Neural crest cell (in vitro differentiated cells): ENCODE data around the gene MAPT. TPM values are rescaled to one million over a fixed set of nuclear protein-coding genes. Genes with fewer than 3 reads are reported as not detected.

Experiments
- DNase-seq: peaks from one replicate; pipeline ENCODE4 v3.0.0; 2021; ENCODE audit warnings: low read depth, mixed read lengths, low spot score
- H3K27ac Mint-ChIP-seq: one replicate; pipeline ENCODE4 v1.8.0; 2021; ENCODE audit warnings: mild to moderate bottlenecking, mixed read lengths; ENCODE audit not compliant: unreplicated experiment
- H3K27me3 Mint-ChIP-seq: 2 replicates; pipeline ENCODE4 v1.8.0; 2021; ENCODE audit warnings: low read depth, mild to moderate bottlenecking, mixed read lengths
- H3K36me3 Mint-ChIP-seq: 2 replicates; pipeline ENCODE4 v1.8.0; 2021; ENCODE audit warnings: low read depth, mild to moderate bottlenecking, mixed read lengths
- H3K4me1 Mint-ChIP-seq: 2 replicates; pipeline ENCODE4 v1.8.0; 2021; ENCODE audit warnings: mixed read lengths
- H3K4me3 Mint-ChIP-seq: one replicate; pipeline ENCODE4 v1.8.0; 2021; ENCODE audit warnings: mild to moderate bottlenecking, mixed read lengths
- H3K9me3 Mint-ChIP-seq: 2 replicates; pipeline ENCODE4 v1.8.0; 2021; ENCODE audit warnings: mixed read lengths
- CTCF ChIP-seq: fragments of 200-600 bp; sonication (generic); conservative IDR thresholded peaks from 2 replicates; pipeline ENCODE4 v1.5.0; 2021; ENCODE audit warnings: antibody characterized with exemption, mild to moderate bottlenecking
- total RNA-seq: library from RNA; stranded (reverse); gene quantifications from 2 replicates; pipeline ENCODE4 v1.2.1, GENCODE V29; 2021

The MAPT gene
- total RNA-seq, 1 donor from 2014 or later = 9.5 TPM

DNA sequence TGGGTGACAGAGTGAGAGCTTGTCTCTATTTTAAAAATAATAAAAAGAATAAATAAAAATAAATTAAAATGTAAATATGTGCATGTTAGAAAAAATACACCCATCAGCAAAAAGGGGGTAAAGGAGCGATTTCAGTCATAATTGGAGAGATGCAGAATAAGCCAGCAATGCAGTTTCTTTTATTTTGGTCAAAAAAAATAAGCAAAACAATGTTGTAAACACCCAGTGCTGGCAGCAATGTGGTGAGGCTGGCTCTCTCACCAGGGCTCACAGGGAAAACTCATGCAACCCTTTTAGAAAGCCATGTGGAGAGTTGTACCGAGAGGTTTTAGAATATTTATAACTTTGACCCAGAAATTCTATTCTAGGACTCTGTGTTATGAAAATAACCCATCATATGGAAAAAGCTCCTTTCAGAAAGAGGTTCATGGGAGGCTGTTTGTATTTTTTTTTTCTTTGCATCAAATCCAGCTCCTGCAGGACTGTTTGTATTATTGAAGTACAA lies 113.2 kb downstream of the MAPT start:
- Mint-ChIP-seq H3K4me1 (peaks cover 8% of the 10 kb centered on the region), H3K27me3 (no peaks in the 10 kb centered on the region), H3K36me3 (no peaks in the 10 kb centered on the region), H3K27ac (no peak overlapping the region), H3K4me3 (no peak overlapping the region), H3K9me3 (peaks cover 2% of the 10 kb centered on the region)
- TF ChIP-seq CTCF = no peak
- no peak for DNase-seq

- no peak for DNase-seq
- no peaks in the 10 kb centered on the region for H3K36me3 Mint-ChIP-seq
Measured at GRCh38 chr17:46008591-46008990, 114.2 kb downstream of the MAPT start.

GRCh38 chr17:46009681-46010596 lies 115.6 kb downstream of the MAPT start:
- peaks cover 2% of the 10 kb centered on the region for H3K9me3 Mint-ChIP-seq
- H3K4me1 Mint-ChIP-seq = peaks cover 20% of the 10 kb centered on the region
- no peak overlapping the region for H3K27ac Mint-ChIP-seq
- H3K36me3 Mint-ChIP-seq = no peaks in the 10 kb centered on the region
- DNase-seq = no peak
- TF ChIP-seq CTCF = no peak
- H3K27me3 Mint-ChIP-seq = no peaks in the 10 kb centered on the region
- no peak overlapping the region for H3K4me3 Mint-ChIP-seq

More at GRCh38 chr17:46008591-46008990, 114.2 kb downstream of the MAPT start:
- H3K4me3 Mint-ChIP-seq = no peak overlapping the region
- no peak overlapping the region for H3K27ac Mint-ChIP-seq
- peaks cover 12% of the 10 kb centered on the region for H3K4me1 Mint-ChIP-seq
- no peaks in the 10 kb centered on the region for H3K27me3 Mint-ChIP-seq
- H3K9me3 Mint-ChIP-seq = peaks cover 2% of the 10 kb centered on the region
- TF ChIP-seq CTCF = no peak

- Mint-ChIP-seq H3K9me3 (peaks cover 2% of the 10 kb centered on the region), H3K27me3 (no peaks in the 10 kb centered on the region), H3K4me1 (peaks cover 20% of the 10 kb centered on the region), H3K36me3 (no peaks in the 10 kb centered on the region), H3K27ac (no peak overlapping the region), H3K4me3 (no peak overlapping the region)
- DNase-seq = no peak
- TF ChIP-seq CTCF = no peak
Measured at GRCh38 chr17:46010597-46011186, 116.3 kb downstream of the MAPT start.

DNA sequence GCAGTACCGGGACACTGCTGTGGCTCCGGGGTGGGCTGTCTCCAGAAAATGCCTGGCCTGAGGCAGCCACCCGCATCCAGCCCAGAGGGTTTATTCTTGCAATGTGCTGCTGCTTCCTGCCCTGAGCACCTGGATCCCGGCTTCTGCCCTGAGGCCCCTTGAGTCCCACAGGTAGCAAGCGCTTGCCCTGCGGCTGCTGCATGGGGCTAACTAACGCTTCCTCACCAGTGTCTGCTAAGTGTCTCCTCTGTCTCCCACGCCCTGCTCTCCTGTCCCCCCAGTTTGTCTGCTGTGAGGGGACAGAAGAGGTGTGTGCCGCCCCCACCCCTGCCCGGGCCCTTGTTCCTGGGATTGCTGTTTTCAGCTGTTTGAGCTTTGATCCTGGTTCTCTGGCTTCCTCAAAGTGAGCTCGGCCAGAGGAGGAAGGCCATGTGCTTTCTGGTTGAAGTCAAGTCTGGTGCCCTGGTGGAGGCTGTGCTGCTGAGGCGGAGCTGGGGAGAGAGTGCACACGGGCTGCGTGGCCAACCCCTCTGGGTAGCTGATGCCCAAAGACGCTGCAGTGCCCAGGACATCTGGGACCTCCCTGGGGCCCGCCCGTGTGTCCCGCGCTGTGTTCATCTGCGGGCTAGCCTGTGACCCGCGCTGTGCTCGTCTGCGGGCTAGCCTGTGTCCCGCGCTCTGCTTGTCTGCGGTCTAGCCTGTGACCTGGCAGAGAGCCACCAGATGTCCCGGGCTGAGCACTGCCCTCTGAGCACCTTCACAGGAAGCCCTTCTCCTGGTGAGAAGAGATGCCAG lies 117.6 kb downstream of the MAPT start:
- H3K36me3 Mint-ChIP-seq = no peaks in the 10 kb centered on the region
- H3K4me1 Mint-ChIP-seq = peaks cover 20% of the 10 kb centered on the region
- H3K27me3 Mint-ChIP-seq = no peaks in the 10 kb centered on the region
- no peak for DNase-seq
- no peak for TF ChIP-seq CTCF
- H3K9me3 Mint-ChIP-seq = no peaks in the 10 kb centered on the region
- no peak overlapping the region for H3K4me3 Mint-ChIP-seq
- no peak overlapping the region for H3K27ac Mint-ChIP-seq
